Gastroesophageal sphincter (tissue), 3 donors: Measurements from ENCODE around the gene SFTPA1.

ENCODE experiments used
- CTCF ChIP-seq, 4 experiments: fragments of 200-600 bp in 2 of 4; fragments of 450-650 bp in 2 of 4; sonication (generic) in 1 of 4; IDR thresholded peaks; one replicate each; pipeline ENCODE4 v1.5.1; 2017 to 2019; ENCODE audit warnings: antibody characterized with exemption in 4 of 4, mild to moderate bottlenecking in 2 of 4, moderate library complexity in 2 of 4
- EP300 ChIP-seq: sonication (generic); formaldehyde crosslinking; IDR thresholded peaks from one replicate; pipeline ENCODE4 v1.6.1; 2017; ENCODE audit warnings: antibody characterized with exemption, mild to moderate bottlenecking
- POLR2A ChIP-seq, 2 donors: fragments of 450-650 bp; IDR thresholded peaks; one replicate each; pipeline ENCODE4 v1.6.1; 2017; ENCODE audit warnings: antibody characterized with exemption in 2 of 2, mild to moderate bottlenecking in 2 of 2, moderate library complexity in 1 of 2

GRCh38 chr10:79628988-79629954, 18.5 kb downstream of the SFTPA1 start:
- no peak for TF ChIP-seq POLR2A (IDR thresholded peaks at IDR 0.05)
- no peak for TF ChIP-seq CTCF (IDR thresholded peaks at IDR 0.05)
- TF ChIP-seq EP300, result no peak
